GM19438 (cell line): ENCODE results near the gene ABHD2.

Source experiments
- ATAC-seq: cut with Tn5 transposase; IDR thresholded peaks from one replicate; pipeline ENCODE4 v1.9.1; 2021; ENCODE audit warnings: low read depth; ENCODE audit not compliant: unreplicated experiment

The ABHD2 gene

DNA sequence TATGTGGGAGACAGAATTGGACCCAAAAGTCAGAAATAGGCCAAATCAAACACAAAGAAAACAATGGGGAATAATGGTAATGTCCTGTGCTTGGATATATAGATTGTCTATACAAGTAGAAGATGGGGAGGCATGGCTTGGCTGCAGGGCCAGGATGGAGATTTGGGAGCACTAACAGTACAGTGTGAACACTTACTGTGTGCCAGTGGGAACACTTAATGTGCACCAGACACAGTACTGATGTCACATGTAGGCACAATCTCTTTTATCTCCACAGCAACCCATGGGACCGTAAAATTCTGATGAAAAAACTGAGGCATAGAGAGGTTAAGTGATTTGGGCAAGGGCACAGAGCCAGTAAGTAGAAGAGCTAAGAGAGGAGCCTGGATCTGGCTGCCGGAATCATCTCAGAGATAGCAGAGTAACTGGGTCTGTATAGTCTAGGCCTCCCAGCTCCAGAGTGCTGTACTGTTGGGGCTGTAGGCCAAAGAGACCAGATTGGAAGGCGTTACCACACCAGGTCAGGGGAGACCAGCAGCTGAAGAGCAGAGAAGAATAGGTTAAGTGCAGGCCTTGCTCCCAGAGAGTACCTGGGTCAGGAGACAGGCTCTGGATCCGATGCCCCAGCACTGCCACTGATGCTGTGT is 69.8 kb downstream of the ABHD2 start:
- no peak for ATAC-seq

DNA sequence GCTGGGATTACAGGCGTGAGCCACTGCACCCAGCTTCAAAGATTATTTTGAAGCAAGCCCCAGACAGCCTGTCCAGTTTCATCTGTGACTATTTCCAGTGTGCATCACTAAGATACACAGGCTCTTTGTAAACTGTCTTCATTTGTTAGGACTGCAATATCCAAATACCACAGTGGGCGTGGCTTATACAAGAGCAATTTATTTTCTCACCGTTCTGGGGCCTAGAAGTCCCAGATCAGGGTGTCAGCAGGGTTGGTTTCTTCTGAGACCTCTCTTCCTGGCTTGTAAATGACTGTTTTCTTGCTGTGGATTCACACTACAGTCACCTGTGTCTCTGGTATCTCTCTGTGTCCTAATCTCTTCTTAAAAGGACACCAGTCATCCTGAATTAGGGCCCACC is 73.4 kb downstream of the ABHD2 start:
- no peak for ATAC-seq

DNA sequence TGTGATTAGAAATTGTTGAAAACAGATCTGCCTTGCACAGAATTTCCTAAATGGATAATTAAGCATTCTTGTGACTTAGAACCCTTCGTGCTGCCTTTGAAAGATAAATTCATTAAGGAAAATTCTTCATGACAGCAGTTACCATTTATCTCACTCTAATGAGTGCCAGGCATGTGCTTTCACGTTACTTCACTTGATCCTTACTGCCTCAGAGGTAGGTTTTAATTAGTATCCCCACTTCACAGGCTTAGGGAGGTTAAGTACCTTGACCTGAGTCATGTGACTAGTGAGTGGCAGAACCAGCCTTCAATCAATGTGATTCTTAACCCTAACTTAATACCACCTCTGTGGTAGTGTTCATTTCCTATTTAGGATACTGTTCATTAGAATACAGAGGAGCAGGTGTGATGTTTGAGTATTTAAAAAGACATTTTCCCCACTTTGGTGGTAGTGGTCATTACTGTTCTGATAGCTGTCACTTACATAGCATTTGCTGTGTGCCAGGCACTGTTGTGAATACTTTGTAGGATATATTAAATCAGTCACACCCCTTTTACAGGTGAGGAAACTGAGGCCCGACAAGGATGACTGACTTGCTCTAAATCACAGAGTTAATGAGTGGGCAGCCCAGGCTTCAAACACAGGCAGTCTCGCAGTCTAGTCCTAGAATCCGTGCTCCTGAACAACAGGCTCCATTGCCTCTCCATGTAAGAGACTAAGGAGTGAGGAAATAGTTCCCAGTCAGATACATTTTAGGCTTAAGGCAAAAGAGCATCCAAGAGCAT is 75.2 kb downstream of the ABHD2 start:
- ATAC-seq: no peak

DNA sequence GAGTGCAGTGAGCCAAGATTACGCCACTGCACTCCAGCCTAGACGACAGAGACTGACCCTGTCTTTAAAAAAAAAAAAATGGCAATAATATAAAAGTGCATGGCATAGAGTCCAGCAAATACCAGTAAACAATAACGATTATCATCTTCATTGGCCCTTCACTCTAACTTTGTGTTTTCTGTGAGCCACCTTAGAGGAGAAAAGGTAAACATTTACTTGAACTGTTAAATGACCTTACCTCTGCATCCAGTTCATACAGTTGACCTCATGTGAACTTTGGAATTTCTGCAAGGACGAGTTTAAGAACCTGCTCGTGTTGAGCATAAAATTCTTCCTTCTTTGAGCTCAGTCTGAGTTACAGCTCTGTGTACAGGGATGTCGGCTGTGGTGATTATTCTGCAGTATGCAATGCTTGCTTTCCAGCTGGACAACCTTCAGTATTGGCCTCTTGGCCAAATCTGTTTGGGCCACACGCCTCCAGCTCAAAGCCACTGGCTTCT is 76.5 kb downstream of the ABHD2 start:
- ATAC-seq: no peak

DNA sequence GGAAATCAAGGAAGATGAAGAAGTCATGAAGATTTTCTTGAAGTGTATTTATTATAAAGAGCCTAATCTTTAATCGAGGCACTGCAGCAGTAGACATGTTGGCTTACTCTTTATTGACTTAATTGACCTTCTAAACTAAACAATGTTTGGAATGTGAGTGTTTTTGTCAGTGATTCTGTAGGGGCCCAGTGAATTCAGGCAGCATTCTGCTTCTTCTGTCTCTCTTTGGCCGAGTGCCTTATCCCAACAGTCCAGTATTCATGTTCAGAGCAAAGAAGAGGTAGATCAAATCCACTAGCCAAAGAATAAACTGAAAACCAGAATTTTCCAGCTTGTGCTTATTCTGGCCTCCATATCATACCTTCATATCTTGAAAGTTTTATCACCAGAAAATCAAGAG is 77.4 kb downstream of the ABHD2 start:
- no peak for ATAC-seq

DNA sequence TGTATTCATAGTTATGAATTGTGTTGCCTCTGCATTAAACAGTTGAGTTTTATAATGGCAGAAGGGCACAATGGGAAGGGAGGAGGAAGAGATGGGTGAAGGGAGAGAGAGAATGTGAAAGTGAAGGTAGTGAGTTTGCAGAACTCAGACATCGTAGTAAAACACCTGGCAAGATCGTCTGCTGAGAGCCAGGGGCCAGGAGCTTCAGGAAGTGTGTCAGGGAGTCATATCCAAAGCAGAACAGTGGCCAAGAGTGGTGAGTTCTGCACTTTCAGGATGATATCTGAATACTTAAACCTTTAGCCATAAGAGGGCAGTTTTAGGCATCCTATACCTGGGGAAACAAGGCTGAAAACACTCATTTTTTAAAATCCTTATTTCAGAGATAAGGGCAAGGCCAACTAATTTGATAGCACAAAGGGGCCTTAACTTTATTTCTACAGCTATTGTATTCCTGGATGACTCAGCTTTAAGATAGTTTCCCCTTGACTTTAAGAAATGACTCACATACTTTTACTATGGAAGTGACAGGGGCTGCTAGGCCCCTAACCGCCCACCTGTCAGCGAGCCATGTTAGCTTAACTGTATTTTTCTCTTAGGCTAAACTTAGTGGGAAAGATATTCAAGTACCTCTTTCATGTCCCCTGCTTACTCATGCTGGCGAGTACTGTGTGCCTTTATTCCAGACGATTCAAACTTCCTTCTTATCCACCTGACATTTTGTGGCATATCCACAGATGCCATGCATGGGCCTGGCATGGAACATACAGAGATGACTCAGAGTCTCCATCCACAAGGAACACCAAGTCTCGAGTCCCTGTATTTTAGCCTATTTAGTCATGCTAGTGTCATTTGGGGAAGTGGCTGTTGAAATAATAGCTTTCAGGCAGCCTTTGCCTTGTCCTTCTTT is 79.3 kb downstream of the ABHD2 start:
- peak; percentile 78 for ATAC-seq

DNA sequence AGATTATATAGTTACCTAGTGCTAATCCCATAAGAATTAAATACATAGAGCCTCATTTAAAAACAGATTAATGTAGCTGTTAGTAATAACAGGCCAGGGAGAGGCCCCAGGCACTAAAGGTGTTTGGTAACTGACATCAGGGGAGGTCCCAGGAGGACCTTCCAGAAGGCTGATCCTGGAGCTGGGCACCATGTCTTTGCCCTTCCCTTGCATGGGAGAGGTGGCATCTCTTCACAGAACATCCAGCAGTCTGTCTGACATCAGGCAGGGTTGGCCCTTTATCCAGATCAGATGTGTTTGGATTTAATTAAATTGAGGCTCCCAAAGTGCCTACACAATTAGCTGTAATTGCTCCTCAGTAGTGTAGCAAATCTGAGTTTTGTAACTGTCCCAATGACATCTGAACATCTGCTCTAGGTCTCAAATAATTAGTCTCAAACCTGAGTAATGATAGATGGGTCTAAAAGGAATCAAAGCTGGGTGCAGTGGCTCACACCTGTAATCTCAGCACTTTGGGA is 80.1 kb downstream of the ABHD2 start:
- no peak for ATAC-seq

DNA sequence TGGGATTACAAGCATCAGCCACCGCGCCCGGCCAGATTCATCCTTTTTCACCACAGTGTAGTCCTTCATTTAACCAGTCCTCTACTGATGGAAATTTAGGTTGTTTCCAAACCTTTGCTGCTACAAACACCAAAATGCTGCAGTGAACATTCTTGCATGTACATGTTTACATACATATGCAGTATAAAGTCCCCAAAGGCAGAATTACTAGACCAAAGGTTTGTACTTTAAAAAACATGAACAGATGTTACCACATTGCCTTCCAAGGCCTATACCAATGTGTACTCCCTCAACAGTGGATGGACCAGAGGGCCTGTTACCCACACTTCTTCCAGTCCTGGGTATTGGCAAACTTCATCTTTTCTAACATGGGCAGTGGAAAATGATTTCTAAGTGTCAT is 82.1 kb downstream of the ABHD2 start:
- ATAC-seq: no peak

DNA sequence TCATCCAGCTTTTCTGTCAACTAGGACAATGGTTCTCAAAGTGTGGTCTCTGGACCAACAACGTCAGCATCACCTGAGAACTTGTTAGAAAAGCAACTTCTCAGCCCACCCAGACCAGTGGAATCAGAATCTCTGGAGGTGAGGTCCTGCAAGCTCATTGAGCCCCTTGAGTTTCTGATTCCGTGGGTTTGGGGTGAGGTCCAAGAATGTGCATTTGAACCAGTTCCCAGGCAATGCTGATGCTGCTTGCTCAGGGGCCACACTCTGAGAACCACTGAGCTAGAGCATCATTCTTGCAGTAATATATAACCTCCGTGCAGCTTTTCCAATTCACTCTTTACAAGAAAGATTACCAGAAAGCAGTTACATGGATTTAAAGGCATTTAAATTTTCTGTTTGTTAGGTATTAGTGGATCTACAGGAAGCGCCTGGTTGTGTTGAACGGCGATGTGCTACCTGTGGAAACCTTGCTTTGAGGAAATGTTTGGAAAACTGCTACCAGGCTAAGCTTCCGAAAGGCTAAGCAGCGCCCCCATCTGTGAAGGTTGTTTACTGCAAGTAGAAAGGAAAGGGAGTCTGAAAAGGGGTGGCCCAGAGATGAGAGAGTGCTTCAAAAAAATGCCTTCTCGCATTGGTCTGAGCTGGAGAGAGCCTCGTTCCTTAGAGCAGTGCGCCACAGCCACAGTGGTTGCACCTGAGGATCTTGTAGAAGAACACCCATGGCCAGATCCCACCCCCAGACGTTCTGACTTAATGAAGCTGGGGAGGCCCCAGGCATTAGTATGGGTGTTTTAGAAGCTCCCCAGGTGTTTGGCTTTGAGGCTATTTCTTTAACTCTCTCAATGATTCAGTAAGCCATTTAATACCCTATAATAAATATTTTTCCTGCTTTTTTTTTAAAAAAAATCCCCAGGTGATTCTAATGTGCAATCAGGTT is 83.1 kb downstream of the ABHD2 start:
- no peak for ATAC-seq

DNA sequence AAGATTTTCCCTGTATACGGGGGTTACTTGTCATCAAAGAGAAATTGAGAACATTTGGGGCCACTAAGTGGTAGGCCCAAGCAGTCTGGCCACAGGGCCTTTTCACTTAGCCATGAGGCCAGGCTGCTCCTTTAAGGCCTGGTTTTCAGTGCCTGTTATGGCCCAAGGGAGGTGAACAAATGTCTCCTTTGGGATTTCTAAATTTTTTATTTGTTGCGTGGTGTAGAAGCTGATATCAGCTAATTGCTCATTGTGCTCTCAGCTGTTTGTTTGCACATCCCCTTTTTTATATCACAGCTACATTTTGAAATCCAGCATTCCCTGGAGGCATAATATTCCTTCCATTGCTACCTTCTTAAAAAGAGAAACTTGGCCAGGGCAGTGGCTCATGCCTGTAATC is 84.7 kb downstream of the ABHD2 start:
- ATAC-seq: no peak

DNA sequence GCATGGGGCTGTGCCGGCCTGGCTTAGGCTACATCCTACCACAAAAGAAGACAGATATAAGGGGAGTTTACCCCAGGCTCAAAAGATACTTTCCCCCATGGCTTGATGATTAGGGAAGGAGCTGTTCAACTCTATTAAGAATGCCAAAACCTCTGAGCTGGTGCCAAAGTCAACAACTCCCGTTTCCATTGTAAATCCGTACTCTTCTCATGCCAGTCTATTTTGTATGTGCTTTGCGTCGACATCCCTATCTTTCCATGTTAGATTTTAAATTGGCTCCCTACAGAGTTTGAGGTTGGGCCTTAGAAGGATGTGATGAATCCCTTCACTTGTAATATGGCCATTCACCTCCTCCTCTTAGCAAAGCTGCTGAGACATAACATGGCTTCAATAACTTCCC is 86.2 kb downstream of the ABHD2 start:
- ATAC-seq: no peak

DNA sequence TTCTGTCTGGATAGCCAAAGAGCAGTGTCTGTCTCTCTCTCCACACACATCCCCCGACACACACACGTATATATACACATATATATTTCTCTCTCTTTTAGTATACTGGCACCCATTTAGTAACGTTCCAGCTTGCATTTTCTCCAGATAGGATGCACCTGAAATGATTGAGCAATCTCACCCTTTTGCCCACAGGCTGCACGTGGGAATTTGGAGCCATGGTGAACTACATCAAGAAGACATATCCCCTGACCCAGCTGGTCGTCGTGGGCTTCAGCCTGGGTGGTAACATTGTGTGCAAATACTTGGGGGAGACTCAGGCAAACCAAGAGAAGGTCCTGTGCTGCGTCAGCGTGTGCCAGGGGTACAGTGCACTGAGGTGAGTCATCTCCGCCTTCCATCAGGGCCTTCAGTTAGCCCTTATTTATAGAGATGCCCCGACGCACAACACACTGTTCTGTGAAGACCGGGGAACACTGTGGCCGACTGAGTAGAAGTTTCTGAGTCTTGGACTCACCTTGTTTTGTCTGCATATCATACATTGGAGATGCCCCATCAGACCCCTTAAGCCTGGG is 87.4 kb downstream of the ABHD2 start:
- ATAC-seq: no peak

DNA sequence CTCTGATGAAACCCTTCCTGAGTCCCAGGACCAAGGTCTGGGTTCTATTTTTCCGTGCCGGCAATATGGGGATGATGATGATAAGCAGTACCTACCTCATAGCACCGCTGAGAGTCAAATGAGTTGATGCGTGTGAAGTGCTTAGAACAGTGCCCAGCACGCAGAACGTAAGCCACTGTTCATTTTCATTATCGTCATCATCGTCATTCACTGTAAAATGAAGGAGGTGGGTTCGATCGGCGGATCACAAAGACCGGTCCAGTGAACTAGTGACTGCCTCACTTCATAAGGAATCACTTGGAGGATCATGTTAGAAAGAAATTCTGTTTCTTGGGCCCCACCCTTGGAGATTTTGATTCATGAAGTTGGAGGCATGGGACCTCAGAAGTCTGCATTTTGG is 88.9 kb downstream of the ABHD2 start:
- no peak for ATAC-seq

DNA sequence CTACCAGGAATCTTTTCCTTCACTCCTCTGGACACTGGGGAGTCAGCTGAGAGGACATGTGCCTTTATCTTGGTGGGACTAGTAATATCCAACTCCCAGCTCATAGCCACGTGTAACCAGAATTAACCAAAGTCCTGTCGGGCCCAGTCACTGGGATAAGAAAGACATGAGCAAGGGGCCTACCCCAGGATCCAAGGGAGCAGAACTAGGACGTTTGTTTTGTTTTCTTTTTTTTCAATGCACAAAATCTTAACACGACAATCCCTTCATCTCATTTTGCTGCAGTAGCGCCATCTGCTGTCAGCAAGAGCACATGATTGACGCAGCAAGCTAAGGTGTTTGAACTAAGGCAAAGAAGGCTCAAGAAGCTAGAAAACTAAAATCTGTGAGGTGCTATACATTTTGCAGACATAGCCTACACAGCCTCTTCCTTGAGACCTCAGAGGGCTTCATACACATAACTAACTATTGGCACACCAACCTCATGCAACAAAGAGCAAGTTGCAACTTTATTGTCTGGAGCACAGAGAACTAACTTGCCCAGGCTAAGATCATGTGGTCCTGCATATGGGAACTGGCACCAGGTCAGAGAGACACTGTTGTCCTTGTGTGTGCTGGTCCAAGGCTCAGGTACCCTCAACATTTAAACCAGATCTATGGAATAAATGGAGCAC is 89.5 kb downstream of the ABHD2 start:
- no peak for ATAC-seq

DNA sequence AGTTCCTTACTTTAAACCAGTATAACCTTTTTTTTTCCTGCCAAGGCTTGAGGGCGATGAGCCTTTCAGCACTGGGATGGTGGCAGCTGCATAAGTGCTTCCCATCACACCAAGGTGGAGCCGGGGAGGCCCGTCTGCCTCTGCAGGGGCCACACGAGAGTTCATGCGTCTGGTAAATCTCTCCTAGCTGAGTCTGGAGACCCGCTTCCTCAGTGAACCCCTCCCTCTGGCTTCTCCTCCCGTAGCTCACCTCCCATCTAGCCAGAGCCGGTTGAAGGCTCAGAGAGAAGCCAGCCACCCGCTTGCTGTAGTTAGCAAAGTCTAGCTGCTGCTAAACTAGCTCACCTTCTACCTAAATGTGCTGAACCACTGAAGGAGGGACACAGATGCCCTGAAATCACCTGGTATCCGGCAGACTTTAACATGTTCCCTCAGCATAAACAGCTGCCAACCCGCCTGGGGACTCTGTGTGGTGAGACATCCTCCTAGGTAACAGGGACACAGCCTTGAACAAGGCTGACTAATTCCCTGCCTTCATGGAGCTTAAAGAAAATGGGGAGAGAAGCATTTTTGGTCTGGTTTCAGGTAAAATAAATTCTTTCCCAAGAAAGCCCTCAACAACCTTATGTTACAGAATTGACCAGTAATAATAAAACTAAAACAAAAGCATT is 90.2 kb downstream of the ABHD2 start:
- no peak for ATAC-seq

DNA sequence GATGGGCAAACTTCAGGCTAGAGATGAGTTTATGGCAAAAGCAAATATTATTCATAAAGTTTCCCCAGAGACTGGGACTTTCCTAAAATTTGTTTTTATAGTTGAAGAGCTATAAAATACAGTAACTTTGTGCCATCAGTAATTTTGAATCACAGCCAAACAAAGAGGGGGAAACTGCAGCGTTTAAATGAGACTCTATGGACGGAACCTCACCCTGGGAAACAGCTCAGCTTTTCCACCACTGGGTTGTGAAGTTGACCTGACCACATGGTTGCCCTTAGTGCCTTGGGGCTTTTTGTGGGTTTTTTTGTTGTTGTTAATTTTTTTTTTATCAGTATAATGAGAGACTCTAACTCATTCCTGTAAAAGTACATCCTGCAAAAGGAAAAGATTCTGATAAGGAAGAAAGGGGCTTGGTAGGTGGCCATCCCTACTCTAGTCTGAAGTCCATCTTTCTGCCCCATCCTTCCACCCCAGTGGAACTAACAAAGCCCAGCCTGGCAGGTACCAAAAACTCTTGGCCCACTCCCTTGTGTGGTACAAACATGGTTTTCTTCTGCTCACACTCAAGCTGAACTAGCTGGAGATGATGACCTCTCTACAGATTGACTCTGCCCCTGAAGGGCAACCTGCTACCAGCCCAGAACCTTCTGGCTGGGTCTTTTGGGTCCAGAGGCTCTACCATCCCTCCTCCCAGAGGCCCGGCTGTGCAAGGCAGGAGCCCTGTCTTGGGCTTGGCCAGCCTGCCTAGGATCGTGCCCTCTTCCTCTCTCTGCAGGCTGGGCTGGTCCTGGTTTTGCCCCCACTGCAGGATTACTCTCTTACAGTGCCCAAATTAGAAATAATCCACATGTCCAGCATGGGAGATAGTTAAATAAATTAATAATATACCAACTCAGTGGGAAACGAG is 92.0 kb downstream of the ABHD2 start:
- ATAC-seq: no peak

DNA sequence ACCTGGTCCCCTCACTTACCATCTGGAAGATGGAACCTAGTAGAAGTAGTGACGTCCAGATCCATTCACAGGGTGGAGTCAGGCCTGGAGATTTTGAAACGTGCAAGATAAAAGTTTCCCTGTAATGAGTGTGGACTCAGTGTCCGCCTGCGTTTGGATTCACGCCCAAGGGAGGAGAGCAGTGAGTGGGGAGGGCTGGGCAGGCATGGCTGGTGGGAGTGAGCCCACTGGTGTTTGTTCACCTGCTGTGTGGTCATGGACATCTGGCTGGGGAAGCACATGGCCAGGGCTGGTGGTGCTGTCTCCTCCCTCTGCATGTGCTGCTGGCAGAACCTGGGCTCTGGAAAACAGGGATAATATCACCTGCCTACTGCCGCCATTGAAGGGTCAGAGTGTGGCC is 96.1 kb downstream of the ABHD2 start:
- ATAC-seq: no peak
